NCI-H1436 (cell line): ENCODE data around the gene ITCH.
"Not testable (repeated sequence)": the region's sequence is repeated elsewhere in the genome, so short reads cannot be mapped to it uniquely, and the experiment has no call there.

Experiments used
- DNase-seq: peaks from one replicate; lab custom pipeline; 2025; lab: John Stamatoyannopoulos, UW

Gene ITCH

GRCh38 chr20:34382877-34383455 lies 19.9 kb downstream of the ITCH start:
- not testable (repeated sequence) for DNase-seq

DNA sequence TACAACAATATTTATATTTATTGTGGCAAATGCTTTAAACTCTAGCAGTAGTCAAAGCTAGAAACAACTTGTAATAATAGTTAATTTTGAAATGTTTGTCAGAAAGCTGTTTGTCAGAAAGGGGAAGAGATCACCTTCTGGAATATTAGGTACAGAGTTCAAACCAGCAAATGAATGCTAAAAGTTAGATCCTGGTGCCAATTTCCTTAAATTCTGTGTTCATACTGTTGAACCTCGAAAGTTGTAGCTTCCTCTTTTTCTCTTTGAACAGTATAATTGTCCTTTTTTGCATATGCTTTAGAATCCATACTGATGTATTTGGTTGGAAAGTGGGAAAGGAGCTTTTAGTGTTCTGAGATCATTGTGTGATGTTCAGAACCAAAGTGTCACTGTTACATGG lies 22.4 kb downstream of the ITCH start:
- no peak for DNase-seq

DNA sequence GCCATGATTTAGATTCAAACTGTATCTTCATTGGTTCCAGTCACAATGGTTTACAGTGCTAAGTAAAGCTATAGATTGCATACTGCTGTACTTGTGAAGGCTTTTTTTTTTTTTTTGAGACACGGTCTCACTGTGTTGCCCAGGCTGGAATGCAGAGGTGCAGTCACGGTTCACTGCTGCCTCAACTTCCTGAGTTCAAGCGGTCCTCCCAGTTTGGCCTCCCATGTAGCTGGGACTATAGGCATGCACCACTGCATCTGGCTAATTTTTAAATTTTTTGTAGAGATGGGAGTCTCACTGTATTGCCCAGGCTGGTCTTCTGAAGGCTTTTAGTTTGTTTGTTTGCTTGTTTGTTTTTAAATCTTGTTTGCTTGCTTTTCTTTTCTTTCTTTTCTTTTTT lies 24.9 kb downstream of the ITCH start:
- DNase-seq, result no peak

DNA sequence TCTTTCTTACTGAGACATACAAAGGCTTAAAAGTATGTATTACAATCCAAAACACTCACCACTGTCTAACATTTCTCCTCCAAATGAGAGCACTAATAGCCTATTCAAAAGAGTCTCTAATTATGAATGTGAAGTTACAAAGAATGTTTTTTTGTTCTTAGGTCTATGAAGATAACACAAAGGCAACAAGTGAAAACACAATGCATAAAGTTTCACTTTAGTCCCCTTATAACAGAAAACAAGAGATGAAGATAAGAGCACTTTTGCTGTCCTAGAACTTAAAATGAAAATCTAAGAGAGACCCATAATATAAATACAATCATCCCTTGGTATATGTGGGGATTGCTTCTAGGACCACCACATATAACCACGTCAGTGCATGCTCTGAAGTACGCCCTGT lies 25.6 kb downstream of the ITCH start:
- DNase-seq, result no peak

- DNase-seq, result peak; percentile 42
Measured at GRCh38 chr20:34389206-34389953, 26.3 kb downstream of the ITCH start.

DNA sequence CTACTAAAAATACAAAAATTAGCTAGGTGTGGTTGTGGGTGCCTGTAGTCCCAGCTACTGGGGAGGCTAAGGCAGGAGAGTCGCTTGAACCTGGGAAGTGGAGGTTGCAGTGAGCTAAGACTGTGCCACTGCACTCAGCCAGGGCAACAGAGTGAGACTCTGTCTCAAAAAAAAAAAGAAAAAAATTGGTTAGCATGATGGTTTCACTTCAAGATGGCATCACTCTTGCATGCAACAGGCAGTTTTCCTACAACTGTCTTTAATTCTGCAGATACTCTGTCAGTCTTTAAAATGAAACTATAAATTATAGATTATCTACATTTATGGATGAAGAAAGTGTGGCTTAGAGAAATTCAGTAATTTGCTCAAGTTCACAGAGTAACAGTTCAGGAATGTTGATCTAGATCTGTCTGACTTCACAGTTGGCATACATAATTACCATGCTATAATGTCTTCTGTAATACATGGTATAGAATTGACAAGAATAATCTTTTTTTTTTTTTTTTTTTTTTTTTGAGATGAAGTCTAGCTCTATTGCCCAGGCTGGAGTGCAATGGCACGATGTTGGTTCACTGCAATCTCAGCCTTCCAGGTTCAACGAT lies 27.0 kb downstream of the ITCH start:
- no peak for DNase-seq

GRCh38 chr20:34396408-34396807 lies 33.3 kb downstream of the ITCH start:
- no peak for DNase-seq

GRCh38 chr20:34397096-34397495 lies 34.0 kb downstream of the ITCH start:
- no peak for DNase-seq

DNA sequence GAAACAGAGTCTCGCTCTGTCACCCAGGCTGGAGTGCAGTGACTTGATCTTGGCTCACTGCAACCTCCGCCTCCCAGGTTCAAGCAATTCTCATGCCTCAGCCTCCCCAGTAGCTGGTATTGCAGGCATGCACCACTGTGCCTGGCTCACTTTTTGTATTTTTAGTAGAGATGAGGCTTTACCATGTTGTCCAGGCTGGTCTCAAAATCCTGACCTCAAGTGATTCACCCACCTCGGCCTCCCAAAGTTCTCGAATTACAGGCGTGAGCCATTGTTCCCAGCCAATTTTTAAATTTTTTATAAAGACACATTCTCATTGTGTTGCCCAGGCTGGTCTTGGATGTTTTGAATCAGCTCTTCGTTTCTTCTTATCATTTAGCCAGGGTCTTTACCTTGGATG lies 37.7 kb downstream of the ITCH start:
- DNase-seq, result not testable (repeated sequence)

DNA sequence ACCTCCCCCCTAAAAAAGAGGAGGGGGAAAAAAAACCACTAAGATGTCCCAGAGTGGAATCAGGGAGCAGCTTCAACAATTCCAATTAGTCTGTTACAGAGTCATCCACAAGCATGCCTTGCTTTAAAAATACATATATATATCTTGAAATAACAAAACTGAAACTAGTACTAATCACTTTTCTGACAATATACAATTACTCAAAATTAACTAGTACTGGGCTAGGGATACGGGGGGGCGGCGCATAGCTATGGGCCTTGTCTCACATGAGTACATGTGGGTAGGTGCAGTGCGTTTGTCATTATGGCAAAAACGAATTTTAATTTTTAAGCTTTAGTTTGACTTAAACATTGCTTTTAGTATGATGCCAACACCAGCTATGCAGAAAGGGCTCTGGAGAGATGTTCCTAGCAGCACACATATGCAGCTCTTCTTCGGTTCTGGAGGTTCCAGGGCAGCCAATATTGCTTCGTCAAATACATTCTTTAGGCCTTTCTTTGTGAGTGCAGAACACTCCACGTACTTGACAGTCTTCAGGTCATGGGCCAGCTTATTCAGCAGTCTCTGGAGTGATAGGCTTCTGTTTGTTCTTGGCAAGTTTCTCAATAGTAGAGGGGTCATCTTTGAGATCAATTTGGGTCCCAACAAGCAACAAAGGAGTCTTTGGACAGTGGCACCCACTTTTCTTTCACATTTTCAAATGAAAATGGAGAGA lies 38.8 kb downstream of the ITCH start:
- no peak for DNase-seq

DNA sequence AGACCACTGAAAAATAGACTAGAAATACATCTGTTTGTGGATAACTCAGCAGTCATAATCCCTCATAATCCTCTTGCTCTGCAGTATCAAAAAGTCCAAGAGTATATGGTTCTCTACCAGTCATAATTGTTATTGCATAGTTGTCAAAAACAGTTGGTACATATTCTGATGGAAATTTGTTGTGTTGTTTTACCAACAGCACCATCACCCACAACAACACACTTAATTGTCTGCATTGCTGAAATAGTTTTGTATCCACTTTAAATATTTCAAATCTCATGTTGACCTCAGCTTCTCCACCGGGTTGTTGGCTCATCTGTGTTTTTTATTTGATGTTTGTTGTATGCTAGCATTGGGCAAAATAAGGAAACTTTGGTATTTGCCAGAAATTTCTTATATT lies 39.4 kb downstream of the ITCH start:
- no peak for DNase-seq

DNA sequence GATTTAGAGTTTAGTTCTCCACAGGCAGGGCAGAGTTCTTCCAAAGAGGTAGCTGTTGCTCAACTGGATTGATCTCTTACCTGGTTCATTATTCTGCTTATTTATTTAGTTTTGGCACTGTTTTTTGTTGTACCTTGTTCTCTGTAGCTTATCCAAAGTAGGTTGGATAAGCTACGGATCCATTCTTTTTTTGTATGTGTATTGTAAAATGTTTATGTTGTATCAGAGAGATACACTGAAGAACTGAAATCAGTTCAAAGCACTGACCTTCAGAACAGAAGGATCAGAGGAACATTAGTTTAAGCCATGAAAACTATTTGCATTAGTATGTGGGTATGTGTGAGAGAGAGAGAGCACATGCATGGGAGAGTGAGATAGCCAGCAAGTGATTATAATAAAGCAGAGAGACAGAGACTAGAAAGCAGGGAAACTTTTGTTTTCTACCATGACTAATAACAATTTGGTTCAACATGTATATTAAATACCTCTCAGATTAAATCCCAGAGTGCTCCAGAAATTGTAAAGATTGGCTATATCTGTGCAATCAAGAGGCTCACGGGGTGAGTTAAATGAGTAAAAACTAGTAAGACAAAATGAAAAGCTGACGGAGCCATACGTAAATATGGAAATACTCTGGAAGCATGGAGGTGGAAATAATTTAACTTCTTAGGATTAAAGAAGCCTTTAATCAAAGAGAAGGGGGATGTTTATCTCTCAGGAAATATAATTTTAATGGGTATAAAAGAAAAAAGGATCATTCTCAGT lies 40.2 kb downstream of the ITCH start:
- no peak for DNase-seq

DNA sequence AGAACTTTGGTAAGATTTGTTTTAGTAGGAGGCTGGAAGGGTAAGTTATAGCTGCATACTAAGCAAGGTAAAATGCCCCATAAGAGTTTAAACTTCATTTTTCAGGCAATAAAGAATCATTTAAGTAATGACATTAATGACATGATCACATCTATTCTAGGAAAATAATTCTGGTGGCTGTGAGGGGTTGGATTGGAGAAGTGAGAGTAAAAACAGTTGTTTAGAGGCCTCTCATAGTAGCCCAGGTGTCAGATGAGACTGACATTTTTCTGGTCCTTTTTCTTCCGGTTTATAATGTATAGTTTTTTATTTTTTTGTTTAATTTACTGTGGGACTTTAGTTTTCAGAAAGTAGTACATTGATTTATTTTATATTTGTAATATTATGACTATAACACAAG lies 40.8 kb downstream of the ITCH start:
- DNase-seq, result no peak

- DNase-seq, result no peak
Measured at GRCh38 chr20:34404803-34405202, 41.7 kb downstream of the ITCH start.

DNA sequence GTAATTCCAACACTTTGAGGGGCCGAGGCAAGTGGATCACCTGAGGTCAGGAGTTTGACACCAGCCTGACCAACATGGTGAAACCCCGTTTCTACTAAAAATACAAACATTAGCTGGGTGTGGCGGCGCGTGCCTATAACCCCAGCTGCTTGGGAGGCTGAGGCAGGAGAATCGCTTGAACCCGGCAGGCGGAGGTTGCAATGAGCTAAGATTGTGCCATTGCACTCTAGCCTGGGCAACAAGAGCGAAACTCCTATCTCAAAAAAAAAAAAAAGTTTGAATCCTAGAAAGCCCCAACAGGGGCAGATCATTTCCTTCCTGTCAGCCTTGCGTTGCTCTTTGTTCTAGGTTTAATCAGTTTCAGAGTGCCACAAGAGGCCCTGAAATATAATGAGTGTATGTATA lies 42.2 kb downstream of the ITCH start:
- DNase-seq, result not testable (repeated sequence)

DNA sequence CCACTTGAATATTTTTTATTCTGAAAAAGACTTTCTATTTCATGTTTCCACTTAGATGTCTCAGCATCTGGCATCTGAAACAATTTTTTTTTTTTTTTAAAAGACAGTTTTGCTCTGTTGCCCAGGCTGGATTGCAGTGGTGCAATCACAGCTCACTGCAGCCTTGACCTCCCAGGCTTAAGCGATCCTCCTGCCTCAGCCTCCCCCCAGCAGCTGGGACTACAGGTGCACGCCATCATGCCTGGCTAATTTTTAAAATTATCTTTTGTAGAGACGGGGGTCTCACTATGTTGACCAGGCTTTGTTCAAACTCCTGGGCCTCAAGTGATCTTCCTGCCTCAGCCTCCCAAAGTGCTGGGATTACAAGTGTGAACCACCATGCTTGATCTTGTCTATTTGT lies 42.9 kb downstream of the ITCH start:
- DNase-seq, result not testable (repeated sequence)

DNA sequence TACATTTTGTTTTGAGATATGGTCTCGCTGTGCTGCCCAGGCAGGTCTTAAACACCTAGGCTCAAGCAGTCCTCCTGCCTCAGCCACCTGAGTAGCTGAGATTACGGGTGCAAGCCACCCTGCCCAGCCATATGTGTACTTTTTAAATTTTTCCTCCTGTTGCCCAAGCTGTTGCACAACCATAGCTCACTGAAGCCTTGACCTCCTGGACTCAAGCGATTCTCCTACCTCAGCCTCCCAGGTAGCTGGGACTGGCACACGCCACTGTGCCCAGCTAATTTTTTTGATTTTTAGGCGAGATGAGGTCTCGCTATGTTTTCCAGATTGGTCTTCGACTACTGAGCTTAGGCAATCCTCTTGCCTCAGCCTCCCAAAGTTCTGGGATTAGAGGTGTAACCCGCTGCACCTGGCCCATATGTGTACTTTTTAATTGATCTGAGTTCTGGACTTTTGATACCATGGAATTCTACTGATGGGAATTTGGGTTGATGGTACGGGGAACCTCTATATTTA lies 44.9 kb downstream of the ITCH start:
- DNase-seq, result no peak

DNA sequence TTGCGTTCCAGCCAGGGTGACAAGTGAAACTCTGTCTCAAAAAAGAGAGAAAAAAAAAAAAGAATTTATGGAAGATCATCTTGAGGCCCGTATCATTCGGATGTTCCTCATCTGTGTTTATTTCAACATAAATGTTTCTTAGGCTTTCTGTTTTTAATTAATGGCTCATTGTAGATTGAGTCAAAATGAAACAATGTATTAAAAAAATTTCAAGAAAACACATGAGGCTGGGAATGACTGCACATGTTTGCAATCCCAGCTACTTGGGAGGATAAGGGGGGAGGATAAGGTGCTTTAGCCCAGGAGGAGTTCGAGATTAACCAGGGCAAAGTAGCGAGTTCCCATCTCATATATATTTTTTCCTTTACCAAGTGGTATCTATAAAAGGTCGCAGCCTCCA lies 47.3 kb downstream of the ITCH start:
- no peak for DNase-seq

DNA sequence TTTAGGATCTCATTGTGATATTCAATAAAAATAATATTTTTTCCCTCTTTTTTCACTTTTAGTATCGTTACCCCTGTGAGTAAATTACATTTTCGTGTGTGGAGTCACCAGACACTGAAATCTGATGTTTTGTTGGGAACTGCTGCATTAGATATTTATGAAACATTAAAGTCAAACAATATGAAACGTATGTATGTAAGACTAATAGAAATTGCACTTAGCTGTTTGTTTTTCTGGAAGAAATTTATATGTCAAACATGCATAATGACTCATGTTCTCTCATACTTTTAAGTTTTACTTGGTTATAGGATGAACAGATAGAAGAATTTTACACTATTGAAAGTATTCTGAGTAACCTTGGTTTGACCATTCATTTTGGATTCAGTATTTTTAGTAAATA lies 49.4 kb downstream of the ITCH start:
- DNase-seq, result no peak

- not testable (repeated sequence) for DNase-seq
Measured at GRCh38 chr20:34414525-34414924, 51.5 kb downstream of the ITCH start.

GRCh38 chr20:34415079-34415478 lies 52.0 kb downstream of the ITCH start:
- DNase-seq, result no peak

GRCh38 chr20:34420146-34420545 lies 57.1 kb downstream of the ITCH start:
- no peak for DNase-seq
